GM18867 (cell line): ENCODE measurements around the gene DOCK2.
"Not testable (repeated sequence)": the region's sequence is repeated elsewhere in the genome, so short reads cannot be mapped to it uniquely, and the experiment has no call there.

Experiments
- ATAC-seq: cut with Tn5 transposase; IDR thresholded peaks from one replicate; pipeline ENCODE4 v1.9.1; 2021; ENCODE audit warnings: mild to moderate bottlenecking, moderate library complexity; ENCODE audit not compliant: unreplicated experiment

The DOCK2 gene

DNA sequence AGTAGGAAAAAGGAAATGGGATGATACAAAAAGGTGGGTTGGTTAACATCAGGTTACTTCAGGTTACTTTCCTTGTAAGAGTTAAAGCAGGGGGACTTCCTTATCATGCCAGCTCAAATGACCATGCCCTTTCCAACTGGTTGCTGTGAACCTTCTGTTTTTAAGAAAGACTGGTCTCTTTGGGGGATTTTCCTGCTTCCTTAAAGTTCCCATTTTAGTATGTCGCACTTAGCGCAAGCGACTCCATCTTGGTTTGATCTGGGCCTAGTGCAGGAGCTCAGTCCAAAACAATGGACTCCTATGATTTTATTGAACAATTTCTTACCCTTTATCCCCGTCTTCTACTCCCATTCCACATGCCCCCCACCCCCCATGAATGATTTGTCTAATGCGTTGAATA lies 173.4 kb downstream of the DOCK2 start:
- no peak for ATAC-seq

DNA sequence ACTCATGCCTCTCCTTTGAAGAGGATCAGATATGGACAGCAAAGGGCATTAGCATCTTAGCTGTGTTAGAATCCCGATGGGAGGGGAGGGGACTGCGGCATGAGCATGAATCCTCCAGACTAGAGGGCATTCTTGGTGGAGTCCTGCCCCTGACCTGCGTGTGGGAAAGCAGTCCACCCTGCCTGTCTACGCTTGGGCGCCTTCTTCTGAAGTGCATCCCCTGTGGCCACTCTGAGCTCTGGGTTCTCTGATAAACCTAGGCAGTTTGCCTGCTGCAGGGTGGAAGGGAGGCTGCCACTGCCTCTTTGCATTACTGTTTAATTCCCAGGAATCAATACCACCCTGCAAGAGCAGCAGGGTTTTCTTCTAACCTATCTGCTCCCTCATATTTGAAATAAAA lies 173.9 kb downstream of the DOCK2 start:
- no peak for ATAC-seq

DNA sequence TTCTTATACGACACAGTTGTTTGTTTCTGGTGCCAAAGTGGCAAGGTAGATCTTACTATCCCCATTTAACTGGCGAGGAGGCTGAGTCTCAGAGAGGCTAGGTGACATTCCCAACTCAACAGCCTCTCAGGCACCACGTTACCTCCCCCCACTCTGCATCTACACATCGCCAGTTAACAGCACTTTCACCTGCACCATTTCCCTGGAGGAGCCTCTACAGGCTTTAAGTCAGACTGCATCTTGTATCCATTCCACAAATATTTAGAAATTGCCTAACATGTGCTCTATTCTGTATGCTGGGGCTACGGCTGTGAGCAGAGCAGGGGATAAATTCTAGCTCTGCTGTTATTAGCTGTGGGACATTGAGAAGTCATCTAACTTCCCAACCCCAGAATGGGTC lies 174.6 kb downstream of the DOCK2 start:
- no peak for ATAC-seq

DNA sequence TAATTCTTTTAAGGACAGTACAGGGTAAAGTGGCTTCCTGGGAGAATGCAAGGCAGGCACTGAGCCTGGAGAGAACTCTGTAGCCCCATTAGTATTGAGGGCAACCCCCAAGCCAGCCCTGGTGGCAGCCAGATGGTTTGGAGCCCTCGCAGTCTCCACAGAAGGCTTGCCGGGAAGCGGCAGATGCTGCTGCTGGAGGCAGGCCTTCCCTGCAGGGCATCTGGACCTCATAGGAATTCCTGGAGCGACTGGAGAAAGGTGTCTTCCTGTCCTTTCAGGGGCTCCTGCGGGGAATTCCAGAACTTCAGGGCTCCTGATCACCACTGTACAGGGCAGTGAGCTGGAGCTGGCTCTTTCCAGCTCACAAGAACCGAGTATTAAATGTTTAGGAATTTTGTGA lies 175.7 kb downstream of the DOCK2 start:
- ATAC-seq: no peak

DNA sequence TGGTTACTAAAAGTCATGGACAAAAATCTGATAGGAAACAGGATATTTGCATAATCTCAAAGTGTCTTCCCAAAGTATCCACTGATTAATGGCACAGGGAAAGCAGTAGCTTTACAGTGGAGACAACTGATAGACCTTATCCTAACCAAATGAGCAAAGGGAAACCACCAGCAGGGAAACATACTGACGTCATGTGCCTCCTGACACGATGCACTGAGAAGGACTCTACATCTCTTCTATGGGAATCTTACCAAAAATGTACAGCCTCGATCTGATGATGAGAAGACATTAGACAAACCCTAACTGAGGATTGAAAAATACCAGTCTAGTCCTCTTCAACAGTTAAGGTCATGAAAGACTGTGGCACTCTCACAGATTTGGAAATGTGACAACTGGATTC lies 177.0 kb downstream of the DOCK2 start:
- no peak for ATAC-seq

DNA sequence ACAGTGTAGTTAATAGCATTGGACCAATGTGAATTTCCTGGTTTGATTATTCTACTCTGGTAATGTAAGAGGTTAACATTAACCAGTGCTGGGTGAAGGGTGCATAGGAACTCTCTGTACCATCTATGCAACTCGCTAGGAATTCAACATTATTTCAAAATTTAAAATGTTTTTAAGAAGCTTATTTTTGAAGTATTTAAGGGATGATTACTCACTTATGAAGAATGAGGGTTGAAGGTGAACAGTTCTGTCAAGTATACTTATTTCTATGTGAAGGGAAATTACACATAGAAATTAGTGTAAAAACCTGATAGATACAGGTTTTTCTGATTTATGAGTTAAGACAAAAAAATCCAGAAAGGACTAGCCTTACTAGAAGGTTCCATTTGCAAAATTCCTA lies 177.4 kb downstream of the DOCK2 start:
- no peak for ATAC-seq

DNA sequence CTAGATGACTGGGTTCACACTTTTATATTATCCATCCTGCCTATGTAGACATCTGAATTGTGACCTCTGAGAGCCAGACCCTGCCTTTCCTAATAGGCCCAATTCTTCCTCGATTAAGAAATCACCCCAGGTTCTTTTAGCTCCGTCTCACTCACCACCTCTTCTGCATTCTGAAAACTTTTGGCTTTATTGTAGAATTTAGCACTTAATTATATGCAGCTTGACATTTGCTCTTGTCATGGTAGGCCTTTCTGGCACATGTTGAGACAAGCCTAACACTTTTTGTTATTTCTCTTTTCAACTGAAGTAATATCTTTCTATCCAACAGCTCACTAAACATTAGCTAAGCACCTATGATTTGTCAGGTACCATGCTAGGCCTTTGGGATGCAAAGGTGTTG lies 180.0 kb downstream of the DOCK2 start:
- no peak for ATAC-seq

DNA sequence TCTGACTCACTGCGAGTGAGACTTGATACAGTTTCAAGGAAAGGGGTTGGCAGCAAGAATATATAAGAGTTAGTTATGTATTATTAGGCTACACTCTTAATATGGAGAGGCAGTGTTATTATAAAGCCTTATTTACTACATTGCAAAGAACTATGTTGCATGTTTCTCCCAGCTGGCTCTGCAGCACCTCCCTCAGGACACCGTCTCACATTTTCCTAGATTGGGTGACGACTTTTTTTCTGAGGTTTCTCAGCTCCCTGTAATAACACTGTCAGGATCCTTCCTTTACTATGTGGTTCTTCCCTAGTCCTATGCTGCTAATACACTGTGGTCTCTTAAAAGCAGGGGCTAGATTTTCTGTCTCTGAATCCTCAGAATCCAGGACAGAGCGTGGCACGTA lies 189.5 kb downstream of the DOCK2 start:
- no peak for ATAC-seq

DNA sequence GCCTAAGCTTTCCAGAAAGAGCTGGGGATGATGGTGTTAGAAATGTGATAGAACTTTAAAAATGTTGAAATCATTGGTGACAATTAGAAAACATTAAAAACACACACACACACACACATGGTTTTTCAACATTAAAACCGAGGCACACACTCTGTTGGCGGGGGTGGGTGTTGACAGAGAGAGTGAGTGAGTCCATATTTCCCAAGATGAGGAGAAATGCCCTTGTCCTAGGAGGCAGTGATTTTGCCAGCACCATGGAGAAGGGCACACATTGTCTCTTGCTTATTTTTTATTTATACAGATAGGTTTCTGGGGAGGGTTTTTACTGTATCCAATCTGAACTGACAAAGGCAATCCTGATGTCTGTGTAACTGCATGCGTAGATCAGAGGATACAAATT lies 190.7 kb downstream of the DOCK2 start:
- ATAC-seq: no peak

DNA sequence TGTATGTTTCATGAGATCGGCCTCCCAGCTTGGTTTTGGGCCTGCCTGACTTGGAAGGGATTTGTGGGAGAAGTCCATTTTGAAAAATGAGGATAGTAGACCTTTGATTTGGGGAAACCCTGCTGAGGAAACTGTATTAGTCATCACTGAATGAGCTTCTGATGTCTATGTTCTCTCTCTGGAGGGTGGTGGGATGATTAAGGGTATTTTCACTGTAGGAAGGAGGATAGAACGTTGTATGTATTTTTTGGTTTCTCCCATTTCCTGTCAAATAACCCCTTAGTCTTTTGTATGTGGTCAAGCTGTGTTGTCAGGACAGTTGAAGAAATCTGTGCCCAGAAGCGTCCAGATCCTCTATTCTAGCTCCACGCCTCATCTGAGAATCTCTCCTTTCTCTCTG lies 191.3 kb downstream of the DOCK2 start:
- peak; percentile 50 for ATAC-seq

DNA sequence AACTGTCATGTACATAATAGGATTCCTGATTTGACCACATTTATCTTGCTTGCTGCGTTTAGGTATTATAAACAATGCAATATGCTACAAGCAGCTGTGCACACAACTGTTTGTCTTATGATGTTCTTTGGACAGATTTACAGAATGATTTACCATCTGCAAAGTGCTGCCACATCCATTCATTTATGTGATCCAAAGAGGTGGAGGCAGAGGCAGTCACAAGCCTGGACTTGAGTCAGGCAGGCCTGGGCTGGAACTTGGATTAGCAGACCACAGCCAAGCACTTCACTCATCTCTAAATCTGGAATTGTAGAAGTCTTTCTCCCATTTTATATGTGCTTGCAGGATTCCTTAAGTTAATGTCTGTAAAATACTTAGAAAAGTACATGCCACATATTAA lies 194.3 kb downstream of the DOCK2 start:
- no peak for ATAC-seq

DNA sequence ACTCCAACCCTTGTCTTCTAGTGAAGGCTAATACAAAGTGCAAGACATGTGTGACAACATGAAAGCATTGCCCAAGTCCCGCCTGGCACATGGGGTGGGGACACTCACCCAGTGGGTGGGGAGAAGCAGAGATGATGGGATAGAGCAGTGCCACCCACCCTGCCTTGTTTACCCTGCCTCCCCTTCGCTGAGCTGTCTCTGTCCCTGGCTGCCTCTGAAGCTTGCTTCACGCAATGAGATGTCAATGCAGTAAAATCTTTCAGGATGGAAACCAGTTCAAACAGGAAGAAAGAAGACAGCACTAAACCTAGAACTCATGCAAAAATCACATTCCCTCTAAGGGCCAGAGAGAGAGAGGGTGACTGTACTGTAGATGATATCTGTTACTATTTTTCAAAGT lies 195.2 kb downstream of the DOCK2 start:
- no peak for ATAC-seq

DNA sequence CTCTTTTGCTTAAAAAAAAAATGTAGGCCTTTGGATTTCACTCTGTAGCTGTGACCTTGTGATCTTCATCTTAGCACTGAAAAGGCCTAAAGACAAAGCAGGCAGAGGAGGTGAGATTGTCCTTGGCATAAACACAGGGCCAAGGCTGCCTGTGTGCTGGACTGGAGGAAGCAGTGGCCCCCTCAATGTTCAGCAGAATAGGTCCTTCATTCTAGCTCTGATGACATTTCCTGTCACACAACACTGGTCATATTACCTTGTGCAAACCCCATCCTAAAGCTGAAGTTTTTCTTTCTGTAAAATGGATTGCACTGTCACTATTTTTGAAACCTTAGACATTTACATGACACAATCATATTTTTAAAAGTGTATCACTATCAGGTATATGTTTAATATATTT lies 195.8 kb downstream of the DOCK2 start:
- no peak for ATAC-seq

DNA sequence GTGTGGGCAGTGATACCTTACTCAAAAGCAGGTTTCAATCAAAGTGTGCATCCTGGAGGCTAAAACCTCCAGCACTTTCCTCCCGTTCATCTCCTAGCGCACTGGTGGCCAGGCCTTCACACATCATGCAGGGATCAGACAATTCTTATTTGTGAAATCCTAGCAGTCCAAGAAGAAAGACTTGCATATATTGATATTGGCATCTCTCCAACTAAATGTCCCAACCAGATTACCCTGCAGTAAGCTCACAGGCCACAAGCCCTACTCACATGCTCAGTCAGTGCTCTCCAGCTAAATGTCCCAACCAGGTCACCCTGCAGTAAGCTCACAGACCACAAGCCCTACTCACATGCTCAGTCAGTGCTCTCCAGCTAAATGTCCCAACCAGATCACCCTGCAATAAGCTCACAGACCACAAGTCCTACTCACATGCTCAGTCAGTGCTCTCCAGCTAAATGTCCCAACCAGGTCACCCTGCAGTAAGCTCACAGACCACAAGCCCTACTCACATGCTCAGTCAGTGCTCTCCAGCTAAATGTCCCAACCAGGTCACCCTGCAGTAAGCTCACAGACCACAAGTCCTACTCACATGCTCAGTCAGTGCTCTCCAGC lies 196.7 kb downstream of the DOCK2 start:
- ATAC-seq: not testable (repeated sequence)

DNA sequence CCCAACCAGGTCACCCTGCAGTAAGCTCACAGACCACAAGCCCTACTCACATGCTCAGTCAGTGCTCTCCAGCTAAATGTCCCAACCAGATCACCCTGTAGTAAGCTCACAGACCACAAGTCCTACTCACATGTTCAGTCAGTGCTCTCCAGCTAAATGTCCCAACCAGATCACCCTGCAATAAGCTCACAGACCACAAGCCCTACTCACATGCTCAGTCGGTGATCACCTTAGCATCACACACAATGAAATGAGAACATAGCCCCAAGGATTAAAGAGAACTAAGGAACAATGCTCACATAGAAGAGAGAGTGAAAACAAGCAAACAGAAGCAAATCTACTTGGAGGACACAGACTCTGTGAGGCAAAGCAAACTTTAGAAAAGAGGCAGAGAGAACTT lies 197.5 kb downstream of the DOCK2 start:
- ATAC-seq: not testable (repeated sequence)

DNA sequence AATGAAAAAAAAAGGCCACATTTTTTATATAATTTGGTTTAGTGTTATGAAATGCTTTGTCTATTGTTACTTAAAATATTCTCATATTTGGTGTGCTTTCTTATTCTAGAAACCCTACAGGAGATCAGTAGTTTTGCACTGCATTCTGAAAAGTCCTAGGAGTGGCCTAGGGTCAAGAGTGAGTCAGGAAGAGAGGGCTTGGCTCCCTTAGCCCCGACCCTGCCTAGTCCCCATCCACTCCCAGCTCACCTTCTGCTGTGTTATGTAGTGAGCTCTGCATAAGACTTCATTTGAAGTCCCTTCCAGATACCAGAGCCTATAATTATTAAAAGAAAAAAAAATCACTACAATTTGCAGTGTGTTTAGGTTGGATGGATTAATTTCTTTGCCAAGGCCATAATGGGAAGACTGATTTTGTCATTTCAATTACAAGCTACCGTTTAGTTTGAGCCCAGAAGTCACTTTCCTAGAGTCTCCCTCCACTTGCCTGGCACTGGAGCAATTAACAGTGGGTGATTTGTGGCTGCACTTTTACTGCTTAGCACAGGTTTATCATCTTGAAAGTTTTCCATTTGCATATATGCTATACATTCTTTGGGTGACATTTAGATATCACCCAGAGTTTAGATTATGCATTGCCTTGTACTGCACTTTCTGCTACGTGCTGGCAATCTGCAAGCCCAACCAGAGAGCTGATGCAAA lies 199.9 kb downstream of the DOCK2 start:
- ATAC-seq: no peak

DNA sequence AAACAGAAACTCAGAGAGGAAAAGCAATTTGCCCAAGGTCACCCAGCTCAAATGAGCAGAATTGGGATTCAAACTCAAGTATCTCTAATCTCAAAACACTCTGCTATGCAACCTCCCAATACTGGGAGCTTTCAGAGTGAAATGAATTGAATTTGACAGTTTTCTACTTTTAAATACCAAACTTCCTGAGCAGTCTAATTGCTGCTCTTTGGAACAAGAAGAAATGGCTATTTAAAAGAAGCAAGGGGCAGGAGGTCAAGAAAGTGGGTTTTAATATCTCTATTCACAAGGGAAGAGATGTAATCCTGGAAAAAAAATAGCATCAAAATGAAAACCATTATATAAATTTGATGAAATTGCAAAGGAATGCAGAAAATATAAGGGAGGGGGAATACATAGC lies 200.6 kb downstream of the DOCK2 start:
- ATAC-seq: no peak

DNA sequence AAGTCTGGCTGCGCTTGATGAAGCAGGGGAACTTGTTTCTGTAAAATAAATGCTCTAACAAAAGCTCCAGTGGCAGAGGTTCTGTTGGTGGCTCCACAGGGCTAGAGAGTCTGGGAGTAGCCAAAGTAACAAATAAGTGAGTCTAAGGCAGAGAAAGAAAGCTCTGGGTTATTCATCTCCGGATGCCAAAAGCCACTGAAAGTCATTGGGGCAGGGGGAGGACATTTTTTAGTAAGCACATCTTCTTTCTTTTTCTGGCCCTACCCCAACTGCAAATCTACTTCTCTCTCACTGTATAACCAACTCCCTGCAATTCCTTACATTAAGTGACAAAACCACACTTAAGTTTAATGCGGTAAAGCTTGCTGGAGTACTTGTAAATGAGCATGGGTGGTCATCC lies 201.6 kb downstream of the DOCK2 start:
- peak; percentile 90 for ATAC-seq

DNA sequence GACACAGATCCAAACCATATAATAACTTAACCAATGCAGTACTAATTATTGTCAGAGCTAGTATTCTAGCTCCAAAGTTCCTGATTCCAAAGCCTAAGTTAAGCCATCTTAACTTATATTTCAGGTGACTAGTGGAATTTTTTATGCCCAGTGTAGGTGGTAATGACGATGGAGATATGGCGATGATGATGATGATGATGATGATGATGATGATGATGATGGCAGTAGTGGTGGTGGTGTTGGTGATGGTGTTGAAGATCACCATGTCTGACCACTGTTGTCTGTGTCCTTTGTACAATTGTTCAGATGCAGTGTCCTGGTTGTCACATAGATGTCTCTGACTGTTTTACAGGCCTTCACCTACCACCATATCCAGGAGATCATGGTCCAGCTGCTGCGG lies 203.3 kb downstream of the DOCK2 start:
- ATAC-seq: no peak

DNA sequence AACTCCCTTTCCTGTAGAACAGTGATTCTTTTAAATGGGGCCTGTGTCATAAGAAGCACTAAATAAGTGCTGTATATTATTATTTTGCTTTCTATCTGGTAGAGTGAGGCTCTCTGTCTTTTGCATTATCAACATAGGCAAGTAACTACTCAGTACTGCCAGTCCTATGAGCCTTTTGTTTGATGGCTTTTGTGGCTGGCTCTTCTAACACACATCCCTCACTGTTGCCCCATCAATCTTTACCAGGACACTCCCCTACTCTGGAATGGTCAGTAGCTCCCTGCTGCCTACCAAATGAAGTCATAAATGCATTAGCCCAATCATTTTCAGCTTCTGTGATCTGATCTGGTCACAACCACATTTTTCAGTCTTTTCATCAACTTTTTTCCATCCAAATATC lies 205.6 kb downstream of the DOCK2 start:
- no peak for ATAC-seq

DNA sequence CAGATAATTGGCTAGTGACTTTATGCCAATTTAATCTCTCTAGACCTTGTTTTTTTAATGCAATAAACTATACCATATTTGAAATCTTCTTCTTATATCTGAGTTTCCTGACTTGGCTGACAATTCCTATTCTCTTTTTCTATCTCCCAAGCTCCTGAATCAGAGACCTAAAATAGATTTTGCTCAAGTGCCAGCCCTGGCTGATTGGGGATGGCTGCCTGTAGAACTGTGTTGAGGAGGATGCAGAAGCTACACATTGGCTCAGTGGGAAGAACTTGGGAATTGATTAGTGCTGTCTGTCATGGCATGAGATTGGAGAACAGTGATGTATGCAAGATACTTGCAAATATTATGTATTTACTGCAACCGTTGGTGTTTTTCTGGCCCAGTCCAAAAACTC lies 210.4 kb downstream of the DOCK2 start:
- no peak for ATAC-seq

DNA sequence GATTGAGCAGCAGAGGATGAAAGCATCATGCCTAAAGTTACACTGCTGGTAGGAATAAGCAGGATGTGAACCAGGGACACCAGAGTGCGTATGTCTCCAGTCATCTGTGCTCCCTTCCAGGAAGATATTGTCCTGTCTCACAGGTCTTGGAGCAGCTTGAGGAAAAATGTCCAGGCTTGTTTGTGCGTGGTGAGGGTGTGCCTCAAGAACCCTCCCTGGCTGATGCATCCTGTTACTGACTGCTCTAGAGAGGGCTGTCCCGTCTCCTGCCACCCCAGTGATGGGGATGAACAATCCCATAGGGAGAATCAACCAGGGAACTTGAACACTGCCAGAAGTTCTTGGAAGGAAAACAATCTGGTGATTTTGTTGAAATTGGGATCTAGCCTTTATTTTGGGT lies 211.2 kb downstream of the DOCK2 start:
- no peak for ATAC-seq

DNA sequence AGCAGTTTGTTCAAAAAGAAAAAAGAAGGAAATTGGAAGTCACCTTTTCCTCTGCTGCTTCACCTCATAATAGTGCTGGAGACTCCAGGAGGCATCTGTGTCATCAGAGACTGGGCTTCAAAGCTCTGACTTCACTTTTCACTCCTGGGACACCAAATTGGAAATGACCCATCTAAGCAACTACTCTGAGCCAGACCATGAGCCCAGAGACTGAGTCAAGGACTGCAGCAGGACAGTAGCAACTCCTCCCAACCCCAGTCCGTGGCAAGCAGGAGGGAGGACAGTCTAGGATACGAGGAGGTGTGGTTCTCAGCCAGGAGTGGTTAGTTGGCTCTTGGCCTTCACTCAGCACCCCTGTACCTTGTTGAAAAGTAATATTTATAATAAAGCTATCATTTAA lies 211.7 kb downstream of the DOCK2 start:
- no peak for ATAC-seq
